GM19193 (cell line): ENCODE data around the gene CD84.
A peak's percentile ranks its signal among the peaks of the same experiment; 100 is the strongest.

ENCODE experiments used
- POLR2A ChIP-seq: IDR thresholded peaks from 4 replicates; pipeline ENCODE4 v1.6.1; 2011; ENCODE audit not compliant: insufficient read depth, insufficient read length; ENCODE audit errors: extremely low read depth

Gene CD84

GRCh38 chr1:160560806-160561205 lies 18.5 kb downstream of the CD84 start:
- no peak for TF ChIP-seq POLR2A

GRCh38 chr1:160560045-160560705 lies 19.1 kb downstream of the CD84 start:
- TF ChIP-seq POLR2A = no peak

DNA sequence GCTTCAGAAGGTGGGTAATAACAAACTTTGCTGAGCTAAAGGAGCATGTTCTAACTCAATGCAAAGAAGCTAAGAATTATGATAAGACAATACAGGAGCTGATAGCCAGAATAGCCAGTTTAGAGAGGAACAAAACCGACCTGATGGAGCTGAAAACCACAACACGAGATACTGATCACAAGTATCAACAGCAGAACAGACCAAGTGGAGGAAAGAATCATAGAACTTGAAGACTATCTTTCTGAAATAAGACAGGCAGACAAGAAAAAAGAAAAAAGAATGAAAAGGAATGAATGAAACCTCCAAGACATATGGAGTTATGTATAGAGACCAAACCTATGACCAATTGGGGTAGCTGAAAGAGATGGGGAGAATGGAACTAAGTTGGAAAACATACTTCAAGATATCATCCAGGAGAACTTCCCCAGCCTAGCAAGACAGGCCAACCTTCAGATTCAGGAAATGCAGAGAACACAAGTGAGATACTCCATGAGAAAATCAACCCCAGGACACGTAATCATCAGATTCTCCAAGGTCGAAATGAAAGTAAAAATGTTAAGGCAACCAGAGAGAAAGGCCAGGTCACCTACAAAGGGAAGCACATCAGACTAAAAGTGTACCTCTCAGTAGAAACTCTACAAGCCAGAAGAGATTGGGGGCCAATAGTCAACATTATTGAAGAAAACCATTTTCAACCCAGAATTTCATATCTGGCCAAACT lies 20.5 kb downstream of the CD84 start:
- TF ChIP-seq POLR2A = no peak

DNA sequence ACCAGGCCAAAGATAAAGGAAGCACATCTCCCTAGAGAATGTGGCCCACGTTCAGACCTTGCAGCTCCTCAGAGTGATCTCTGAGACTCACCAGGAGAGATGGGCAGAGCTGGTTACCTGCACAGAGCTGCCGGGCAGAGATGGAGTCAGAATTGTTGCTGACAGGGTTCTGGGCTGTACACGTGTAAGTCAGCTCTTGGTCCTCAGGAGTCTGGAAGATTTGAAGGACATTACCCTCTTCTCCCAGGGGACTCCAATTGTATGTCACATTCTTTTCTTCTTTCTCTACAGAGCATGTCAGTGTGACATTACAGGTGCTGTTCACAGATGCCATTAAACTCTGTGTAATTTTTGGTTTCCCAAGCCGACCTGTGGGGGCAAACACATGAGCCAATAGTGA lies 25.5 kb downstream of the CD84 start:
- TF ChIP-seq POLR2A = no peak

DNA sequence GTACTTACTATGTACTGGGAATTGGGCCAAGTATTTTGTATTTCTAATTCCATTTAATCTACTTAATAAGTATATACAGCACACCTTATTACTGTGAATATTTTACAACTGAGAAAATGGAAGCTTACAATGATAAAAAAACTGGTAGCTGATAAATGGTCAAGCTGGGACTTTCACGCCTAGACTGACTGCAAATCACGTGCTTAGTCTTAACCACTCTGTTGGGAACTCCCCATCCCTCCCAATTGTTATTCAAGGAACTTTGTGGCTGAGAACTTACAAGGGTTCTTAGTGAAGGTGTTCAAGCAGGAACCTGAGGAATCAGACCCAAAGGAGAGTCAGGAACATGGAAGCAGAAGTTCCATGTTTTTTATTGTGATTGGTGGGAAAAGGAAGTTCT lies 26.9 kb downstream of the CD84 start:
- TF ChIP-seq POLR2A = no peak

GRCh38 chr1:160550572-160551034 lies 28.7 kb downstream of the CD84 start:
- no peak for TF ChIP-seq POLR2A

DNA sequence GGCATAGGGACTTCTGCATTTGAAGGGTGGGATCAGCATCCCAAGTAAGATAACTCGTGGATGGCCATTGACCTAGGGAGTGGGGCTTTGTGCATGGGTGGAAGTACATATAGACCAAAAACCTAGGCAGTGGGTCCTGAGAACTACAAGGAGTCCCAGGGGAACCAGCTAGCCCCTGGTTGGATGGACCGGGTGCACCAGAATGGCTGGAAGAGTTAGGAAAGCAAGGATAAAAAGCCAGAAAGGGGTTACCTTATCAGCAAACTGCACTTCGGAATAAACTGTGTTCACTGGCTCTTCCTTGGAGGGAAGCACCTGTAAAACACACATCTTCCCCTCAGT lies 29.7 kb downstream of the CD84 start:
- TF ChIP-seq POLR2A = no peak

DNA sequence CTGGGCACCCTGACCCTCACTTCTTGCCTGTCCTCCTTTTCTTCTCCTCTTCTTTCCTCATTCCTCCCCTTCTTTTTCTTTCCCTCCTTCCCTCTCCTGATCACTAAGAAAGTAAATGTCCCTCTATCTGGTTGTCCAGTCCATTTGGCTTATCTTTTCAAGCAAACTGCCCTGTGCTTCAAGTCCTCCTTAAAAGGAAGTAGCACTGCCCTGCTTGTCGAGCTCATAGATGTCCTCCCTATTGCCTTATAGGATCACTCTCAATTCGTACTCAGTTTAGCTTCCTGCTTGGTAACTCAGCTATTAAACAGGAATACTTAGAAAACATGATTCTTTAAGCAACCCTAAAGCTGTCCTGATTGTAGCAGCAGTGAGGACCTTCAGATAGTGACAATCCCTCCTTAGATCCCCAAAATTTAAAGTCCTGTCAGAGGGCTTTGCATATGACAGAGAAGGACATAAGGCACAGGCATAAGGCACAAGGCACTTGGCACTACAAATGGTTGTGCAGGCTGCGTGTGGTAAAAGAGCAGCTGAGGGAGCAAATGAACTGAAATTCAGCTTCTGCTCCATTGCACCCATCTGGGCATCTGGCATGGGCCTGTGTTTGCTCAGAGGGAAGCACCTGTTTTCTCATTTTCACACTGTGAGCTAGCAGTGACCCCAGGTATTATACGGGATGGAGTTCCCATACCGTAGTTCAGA lies 30.2 kb downstream of the CD84 start:
- TF ChIP-seq POLR2A = peak; percentile 48

GRCh38 chr1:160548183-160548582 lies 31.1 kb downstream of the CD84 start:
- peak; percentile 34 for TF ChIP-seq POLR2A

DNA sequence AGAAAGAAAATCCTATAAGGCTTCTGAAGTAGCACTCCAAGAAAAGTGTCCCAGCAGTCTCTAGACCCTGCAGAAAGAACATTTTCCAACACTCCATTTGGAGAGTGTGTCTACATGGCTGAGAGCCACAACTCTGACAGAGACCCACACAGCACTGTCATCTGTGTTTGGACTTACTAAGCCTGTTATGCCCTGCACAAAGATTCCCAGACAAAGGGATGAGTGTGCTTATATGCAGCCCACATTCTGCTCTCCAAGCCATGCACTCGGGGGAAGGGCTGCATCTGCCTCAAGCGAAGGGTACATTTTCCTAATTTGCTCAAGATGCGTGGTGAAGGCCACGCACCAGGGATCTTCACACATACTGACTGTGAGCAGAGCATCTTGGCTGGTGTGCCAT lies 31.9 kb downstream of the CD84 start:
- TF ChIP-seq POLR2A = no peak

- TF ChIP-seq POLR2A = no peak
These were observed 32.4 kb downstream of the CD84 start for GRCh38 chr1:160546942-160547341.

- TF ChIP-seq POLR2A = no peak
These were observed 34.6 kb downstream of the CD84 start for GRCh38 chr1:160544647-160545046.

- no peak for TF ChIP-seq POLR2A
These were observed 36.9 kb downstream of the CD84 start for GRCh38 chr1:160542303-160542945.

DNA sequence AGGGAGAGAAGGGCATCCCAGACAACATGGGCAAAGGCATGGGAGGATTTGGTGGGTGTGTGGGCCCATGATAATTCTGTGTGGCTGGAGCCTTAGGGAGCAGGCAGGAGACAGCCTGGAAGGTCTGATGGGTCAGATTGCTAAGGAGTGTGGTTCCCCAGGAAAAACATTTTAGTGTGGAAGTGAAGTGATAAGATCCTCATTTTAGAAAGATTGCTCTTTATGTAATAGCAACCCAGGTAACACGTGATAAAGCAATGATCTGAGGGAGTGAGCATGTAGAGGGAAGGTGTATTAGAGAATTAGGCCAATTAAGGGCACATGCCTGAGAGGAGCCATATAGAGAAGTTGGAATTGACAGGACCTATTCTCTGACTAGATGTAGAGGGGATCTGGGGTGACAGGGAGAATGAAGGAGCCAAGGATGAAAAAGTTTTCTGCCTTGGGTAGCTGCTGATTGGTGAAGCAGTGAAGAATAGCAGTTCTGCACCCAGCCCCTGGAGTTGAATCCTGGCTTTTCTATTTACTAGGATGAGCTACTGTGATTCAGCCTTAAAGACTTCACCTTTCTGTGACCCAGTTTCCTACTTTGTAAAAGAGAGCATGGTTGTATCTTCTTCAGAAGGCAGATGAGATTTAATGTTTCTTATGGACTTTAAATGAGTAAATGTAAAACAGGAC lies 37.5 kb downstream of the CD84 start:
- no peak for TF ChIP-seq POLR2A

GRCh38 chr1:160540859-160541233 lies 38.5 kb downstream of the CD84 start:
- no peak for TF ChIP-seq POLR2A

GRCh38 chr1:160539990-160540858 lies 39.1 kb downstream of the CD84 start:
- TF ChIP-seq POLR2A = peak; percentile 48
